ENCODE measurements around the gene STUB1. TPM values are rescaled to one million over a fixed set of nuclear protein-coding genes. Genes with fewer than 3 reads are reported as not detected.

STUB1 gene
- total RNA-seq: 55.4 TPM

DNA sequence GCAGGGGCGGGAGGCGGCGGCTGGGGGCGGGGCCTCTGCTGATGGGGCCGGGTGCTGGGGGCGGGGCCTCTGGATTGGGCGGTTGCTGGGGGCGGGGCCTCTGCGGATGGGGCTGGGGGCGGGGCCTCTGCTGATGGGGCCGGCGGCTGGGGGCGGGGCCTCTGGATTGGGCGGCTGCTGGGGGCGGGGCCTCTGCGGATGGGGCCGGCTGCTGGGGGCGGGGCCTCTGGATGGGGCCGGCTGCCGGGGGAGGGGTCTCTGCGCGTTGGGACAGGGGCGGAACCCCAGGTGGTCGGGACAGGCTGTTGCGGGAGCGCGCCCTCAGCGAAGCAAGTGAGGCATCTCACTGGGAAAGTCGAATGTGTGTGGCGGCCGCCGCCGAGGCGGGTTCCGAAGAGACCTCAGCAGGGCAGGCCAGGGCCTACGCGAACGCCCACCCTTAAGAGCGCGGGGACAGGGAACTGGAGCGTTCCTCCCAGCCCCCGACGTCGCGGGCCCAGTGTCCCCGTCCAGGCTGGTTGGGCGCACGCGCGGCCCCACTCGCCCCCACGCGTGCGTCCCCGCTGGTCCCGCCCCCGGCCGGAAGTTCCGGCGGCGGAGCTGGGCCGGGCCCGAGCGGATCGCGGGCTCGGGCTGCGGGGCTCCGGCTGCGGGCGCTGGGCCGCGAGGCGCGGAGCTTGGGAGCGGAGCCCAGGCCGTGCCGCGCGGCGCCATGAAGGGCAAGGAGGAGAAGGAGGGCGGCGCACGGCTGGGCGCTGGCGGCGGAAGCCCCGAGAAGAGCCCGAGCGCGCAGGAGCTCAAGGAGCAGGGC is at the start of gene STUB1:
STUB1 (plus strand) TSS at position 597 of the 811 bp plus-strand sequence; CDS start at position 713, 116 bp downstream.

DNA sequence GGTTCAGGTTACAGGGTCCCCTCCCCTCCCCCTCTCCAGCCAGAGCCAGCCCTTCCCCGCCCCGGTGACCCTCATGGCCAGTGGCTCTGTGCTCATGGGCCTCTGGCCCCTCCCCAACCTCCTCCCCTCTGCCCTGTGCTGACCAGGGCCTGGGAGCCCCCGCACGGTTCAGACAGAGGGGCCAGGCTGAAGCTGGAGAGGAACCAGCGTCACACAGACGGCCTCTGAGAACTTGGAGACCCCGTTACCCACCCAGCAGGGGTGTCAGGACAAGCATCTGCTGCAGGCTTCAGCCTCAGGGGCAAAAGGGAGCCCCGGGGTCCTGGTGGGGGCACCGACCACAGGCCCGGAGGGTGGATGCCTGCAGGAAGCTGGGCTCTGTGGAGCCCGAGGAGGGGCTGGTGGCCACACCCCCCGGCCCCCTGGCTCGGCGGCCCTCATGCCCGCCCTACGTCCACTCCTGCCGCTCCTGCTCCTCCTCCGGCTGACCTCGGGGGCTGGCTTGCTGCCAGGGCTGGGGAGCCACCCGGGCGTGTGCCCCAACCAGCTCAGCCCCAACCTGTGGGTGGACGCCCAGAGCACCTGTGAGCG is 49.3 kb upstream of the STUB1 start, which contains the start of gene WFIKKN1:
WFIKKN1 (plus strand) TSS at position 171 of the 591 bp plus-strand sequence; CDS start at position 440, 269 bp downstream.

GRCh38 chr16:636206-637080 is 43.8 kb upstream of the STUB1 start, which contains the start of gene METTL26:
METTL26 (minus strand) TSS chr16:636305; CDS start chr16:636290, 15 bp downstream.

DNA sequence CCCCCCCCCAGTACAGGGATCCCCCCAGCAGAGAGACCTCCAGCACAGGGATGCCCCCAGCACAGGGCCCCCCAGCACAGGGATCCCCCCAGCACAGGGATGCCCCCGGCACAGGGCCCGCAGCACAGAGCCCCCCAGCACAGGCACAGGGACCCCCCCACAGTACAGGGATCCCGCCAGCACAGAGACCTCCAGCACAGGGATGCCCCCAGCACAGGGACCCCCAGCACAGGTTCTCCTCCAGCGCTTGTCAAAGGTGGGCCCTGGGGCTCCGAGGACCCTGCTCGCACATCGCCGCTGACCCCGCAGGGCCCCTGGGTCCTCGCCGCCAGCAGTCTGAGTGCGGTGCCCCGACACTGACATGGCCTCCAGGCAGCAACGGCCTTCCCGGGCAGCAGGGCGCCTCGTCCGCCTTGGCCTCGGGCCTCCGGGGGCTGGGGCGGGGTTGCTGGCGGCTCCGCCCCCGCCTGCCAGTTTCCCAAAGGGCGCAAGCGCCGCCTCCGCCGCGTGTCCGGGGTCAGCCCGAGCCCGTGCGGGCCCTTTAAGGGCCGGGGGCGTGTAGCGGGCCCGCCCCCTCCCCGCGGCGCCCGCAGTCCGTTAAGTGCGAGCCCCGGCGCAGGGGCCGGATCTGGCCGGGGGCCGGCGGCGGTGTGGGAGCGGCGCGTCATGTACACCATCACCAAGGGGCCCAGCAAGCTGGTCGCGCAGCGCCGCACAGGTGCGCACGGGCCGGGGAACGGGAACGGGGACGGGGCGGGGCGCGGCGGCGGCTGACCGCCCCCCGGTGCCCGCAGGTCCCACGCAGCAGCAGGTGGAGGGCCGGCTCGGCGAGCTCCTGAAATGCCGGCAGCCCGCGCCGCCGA is 38.7 kb upstream of the STUB1 start, which contains the start of gene MCRIP2:
MCRIP2 (plus strand) TSS at position 503 of the 863 bp plus-strand sequence; CDS start at position 667, 164 bp downstream.

DNA sequence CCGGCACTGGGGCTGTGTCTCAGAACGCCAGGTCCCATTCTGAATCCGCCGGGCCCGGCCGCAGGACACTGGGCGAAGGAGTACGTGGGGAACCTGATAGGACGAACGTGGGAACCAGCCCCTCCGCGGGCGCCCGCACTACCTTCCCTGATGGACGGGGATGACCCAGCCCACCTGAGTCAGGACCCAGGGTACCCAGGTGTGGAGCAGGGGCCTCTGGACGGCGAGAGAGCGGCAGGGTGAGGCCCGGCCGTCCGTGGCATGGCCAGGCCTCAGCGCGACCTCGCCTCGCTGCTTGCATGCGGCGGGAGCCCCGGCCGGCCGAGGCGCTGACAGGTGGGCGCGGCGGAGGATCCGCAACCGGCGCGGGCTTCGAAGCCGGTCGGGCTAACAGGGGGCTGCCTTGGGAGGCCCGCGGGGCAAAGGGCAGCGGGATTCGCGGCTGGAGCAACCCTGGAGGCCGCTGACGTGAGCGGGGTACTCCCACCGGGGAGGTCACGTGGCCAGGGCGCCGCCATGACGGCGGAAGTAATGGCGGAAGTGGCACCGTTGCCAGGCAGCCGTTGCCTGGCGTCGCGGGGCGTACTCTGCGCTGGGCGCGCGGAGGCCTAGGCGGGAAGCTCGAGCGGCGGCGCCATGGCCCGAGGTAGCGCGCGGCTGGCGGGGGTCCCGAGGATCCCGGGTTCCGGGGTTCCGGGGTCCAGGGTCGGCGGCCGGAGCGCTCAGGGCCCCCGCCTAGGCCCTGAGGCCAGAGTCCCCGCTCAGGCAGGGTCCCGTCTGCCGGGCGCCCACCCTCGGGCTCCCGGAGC is 31.2 kb upstream of the STUB1 start, which contains the start of gene WDR90:
WDR90 (plus strand) TSS at position 585 of the 809 bp plus-strand sequence; CDS start at position 637, 52 bp downstream.

GRCh38 chr16:667780-668518 is 12.3 kb upstream of the STUB1 start, which contains the start of gene RHOT2:
RHOT2 (plus strand) TSS chr16:668132; CDS start chr16:668200, 68 bp downstream.

GRCh38 chr16:674968-675883 is 5.0 kb upstream of the STUB1 start, which contains the start of gene RHBDL1:
RHBDL1 (plus strand) TSS chr16:675671; CDS start chr16:675791, 120 bp downstream.

DNA sequence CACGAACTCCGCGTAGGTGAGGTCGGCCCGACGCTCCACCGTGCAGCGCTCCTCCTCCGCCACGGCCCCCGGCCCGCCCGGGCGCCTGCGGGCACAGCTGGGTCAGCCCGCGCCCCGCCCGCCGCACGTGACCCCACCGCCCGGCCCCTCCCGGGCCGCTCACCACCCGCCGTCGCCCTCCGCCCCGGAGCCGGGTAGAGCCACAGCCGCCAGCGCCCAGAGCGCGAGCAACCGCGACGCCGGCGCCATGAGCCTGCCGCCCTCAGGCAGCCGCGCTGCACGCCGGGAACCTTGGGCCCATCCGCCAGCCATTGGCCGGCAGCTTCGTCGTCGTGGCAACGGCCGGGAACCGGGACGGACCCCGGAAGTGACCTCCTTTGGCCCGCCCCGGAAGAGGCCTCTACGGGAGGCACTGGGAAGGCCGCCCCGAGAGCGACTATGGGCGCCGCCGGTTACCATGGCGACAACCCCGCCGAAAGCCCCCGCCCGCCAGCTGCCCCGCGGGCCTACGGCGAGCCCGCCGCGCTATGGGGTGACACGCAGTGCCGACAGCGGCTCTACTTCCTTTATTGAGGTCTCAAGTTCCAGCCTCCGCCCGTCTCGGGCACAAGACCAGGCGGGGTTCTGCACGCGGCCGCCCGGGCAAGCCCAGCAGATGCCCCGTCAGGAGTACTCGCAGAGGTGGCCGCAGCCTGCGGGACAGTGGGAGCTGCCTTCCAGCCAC is 4.0 kb downstream of the STUB1 start, which contains the start of gene JMJD8:
JMJD8 (minus strand) TSS at position 264 of the 724 bp plus-strand sequence; CDS start at position 249, 15 bp downstream.

DNA sequence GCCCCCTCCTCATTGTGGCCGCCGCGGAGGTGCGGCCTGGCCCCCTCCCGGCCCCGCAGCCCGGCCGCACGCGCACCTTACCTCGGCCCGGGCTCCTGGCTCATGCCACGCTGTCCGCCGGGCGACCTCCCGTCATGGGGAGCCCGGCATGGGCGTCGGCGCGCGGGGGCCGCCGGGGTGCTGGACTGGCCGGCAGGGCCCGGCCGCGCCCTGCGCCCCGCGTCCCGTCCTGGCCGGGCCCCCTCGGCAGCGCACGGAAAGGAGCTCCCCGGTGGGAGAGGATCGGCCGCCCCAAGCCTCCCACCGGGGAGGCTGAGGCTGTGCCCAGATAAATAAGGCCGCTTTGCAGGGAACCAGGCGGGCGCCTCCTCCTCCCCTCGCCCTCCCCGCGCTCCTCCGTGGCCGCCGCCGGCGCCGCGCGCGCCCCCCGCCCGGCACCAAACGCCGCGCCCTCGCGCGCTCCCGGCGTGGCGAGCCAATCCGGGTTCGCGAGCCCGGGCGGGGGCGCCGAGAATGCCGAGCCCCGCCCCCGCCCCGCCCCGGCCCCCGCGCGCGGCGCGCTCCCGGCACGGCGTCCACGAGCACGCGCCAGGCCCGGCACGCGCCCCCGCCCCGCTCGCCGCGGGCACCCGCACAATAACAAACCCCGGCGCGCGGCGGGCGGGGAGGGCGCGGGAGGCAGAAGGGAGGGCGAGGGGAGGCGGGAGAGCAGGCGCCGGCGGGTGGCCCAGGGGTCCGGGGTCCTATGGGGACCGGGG is 25.4 kb downstream of the STUB1 start, which contains the start of gene FBXL16:
FBXL16 (minus strand) TSS at position 371 of the 758 bp plus-strand sequence. CDS start 8,396 bp downstream, outside the sequence.

DNA sequence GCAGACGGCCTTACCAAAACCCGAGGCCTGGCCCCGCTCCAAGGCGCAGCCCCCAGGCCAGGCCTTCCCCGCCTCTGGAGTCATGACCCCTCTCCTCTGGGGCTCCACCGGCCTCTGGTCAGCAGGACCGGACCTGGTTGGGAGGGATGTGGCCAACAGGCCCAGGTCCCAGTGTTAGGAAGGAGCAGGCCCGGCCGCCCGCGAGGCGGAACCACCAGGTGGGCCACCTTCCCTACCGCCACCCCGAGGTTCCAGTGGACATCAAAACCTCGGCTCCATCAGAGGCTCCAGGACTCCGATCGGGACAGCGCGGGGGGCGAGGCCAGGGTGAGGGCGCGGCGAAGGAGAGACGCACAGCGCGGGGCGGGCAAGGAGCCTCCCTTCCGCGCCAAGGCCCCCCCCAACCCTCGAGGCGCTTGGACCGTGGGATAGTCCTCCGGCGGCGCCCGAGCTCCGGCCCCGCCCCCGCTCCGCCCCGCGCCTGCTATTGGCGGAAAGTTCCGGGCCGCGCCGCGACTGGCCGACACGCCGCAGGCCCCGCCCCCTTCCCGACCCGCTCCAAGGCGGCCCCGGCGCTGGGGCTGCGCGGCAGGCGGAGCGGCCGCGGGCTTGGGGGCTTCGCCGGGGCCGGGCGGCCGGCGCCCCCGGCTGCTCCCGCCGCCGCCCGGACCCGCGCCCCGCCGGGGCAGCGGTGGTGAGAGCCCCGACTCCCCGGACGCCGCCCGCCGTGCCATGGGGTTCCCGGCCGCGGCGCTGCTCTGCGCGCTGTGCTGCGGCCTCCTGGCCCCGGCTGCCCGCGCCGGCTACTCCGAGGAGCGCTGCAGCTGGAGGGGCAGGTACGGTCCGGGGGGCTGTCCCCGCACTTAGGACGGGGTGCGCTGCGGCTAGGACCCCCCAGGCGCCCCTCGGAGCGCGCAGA is 34.6 kb downstream of the STUB1 start, which contains the start of gene METRN:
METRN (plus strand) TSS at position 561 of the 919 bp plus-strand sequence; CDS start at position 733, 172 bp downstream.

GRCh38 chr16:720990-721764 is 41.0 kb downstream of the STUB1 start, which contains the start of gene ANTKMT:
ANTKMT (plus strand) TSS chr16:721146; CDS start chr16:721275, 129 bp downstream.

DNA sequence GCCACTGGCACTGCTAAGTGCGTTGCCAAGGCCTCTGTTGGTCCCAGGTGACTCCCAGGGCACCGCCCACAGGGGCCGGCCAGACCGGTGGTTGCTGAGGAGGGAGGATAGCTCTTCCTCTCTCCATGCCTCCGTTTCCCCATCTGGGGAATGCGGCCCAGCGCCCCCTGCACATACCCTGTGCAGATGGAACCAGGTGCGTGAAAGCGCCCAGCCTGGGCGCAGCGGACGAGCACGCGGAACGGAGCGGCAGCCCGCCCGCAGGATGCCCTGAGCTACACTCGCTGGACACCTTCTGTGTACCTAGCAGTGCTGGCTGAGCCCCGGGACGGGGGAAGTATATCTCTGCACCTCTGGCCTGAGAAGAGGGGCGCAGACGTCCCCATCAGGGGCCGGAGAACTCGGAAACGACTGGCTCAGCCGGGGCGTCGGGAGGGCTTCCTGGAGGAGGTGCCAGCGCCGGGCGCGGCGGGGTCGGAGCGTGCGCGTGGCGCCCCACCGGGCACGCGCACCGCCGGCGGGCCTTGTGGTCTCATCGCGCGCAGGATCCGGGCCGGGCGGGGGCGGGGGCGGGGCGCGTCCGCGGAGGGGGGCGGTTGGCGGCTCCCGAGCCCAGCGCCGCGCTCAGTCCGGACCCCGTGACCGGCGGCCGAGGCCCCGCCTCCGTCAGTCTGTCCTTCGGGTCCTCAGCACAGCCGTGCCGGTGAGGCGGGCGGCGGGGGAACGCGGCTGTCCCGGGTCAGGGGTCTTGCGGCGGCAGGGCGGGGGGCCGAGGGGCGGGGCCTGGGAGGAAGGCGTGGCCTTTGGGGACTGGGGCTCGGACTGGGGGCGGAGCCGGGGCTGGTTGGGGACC is 46.5 kb downstream of the STUB1 start, which contains the start of the genes CCDC78 and HAGHL:
CCDC78 (minus strand) TSS at position 6 of the 853 bp plus-strand sequence. CDS start 76 bp downstream, outside the sequence.
HAGHL (plus strand) TSS at position 669 of the 853 bp plus-strand sequence. CDS start 404 bp downstream, outside the sequence.

Measured in camera-type eye (tissue), 1 donor.